NCI-H446 (cell line): ENCODE measurements around the gene LYL1.

Experiments used
- DNase-seq, 2 experiments: peaks; one replicate each; lab custom pipeline; 2025; lab: John Stamatoyannopoulos, UW

LYL1 gene

DNA sequence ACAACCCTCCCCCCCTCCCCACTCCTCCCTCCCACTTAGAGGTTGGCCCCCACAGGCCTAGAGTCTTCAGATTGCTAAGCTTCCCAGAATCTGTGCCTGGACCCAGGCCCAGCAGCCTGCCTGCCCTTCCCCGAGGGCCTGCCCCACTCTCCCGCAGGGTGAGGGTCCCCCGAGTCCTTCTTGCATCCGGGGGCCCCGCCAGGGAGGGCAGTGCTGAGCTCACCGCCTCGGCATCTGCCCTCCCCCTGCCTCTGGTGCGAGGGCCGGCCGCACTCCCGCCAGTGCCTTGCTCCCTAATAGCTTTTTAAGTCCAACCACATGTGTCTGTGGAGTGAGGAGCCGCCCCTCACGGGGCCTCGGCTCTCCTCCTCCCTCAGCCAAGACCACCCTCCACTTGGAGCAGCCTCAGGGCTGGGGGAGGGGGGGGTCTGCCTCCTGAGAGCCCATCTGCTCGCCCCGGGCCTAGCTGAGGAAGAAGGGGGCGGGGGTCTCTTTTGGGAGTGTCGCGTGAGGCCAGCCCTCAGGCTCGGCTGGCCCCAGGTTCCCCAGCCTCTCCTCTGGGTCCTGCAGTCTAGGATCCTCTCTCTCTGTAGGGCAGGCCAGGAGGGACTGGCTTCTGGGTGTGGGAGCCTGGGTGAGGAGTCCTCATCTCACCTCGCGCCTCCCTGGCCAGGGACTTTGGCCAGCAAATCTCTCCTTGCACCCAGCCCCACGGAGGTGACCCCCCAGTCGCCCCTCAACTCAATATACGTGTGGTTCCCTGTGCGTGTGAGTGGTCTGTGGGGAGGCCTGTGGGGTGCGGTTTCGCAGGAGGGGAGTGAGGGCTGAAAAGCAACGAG lies 47.2 kb downstream of the LYL1 start:
- no peak for DNase-seq

GRCh38 chr19:13054626-13055212 lies 47.9 kb downstream of the LYL1 start:
- no peak for DNase-seq

GRCh38 chr19:13053761-13054625 lies 48.7 kb downstream of the LYL1 start:
- no peak for DNase-seq

GRCh38 chr19:13053238-13053637 lies 49.4 kb downstream of the LYL1 start:
- DNase-seq, result no peak

- DNase-seq, result no peak
Measured at GRCh38 chr19:13052447-13053175, 50.0 kb downstream of the LYL1 start.

DNA sequence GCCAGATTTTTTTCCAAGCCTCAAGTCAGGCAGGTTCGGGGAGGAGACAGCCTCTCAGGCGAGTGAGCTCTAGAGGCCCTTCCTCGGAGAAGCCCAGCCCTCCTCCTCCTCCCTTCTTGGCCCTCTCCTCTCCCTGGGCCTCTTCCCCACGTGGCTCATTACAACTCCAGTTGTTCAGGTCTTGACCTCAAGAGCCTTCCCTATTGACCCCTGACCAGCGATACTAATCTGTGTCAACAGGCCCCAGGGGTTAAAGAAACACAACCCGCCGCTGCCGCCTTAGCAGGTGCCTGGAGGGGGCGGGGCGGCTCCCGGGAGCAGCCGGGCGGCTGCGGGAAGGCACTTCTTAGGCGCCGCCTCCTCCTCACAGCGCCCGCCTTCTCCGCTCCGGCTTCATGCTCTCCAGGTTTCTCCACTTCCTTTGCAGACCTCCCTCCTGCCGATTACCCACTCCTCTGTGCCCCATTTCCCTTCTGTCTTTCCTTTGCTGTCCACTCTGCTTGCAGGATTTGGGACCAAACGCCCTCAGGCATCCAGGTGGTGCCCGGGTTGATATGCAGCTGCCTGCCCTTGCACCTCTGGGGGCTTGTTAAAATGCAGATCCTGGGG lies 51.0 kb downstream of the LYL1 start:
- no peak for DNase-seq

- no peak for DNase-seq
Measured at GRCh38 chr19:13050274-13050673, 52.4 kb downstream of the LYL1 start.
